NCI-H82 (cell line): ENCODE results near the gene MYBPH.

Source experiments
- DNase-seq: peaks from one replicate; lab custom pipeline; 2025; lab: John Stamatoyannopoulos, UW

The MYBPH gene

DNA sequence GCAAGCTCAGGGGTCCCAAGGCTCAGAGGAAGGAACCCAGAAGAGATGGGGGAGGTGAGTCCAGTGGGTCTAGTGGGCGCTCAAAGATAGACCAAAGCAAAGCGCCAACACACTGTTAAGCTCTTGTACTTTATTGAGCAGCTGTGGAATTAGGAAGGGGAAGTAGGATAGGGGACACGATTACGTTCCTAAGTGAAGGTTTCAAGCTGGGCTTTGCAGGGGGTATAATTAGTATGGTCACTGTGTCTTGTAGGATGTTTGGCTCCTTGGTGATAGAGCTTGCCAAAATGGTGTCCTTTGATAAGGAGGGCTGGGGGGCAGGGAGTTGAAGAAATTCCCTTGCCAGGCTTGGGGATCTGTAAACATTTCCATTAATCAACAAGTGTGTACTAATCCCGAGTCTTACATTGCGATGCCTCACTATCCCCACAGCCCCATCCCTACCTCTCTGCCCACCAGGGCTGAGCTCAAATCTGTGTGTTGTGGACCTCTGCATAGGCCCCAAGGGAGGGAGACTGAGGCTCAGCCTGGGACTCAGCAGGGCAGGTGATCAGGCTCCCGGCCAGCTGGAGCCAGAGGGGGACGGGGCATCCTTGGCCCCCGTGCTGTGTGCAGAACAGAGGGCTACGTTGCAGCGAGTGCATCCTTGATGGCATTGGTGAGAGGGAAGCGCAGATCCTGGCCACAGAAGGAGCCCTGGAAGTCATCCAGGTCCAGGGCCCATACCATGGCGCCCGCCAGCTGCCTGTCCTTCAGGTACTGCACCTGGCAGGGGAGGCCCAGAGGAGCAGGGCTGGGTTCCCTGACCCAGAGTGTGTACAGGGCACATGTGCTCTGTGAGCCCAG, 3.4 kb upstream of the MYBPH start:
- peak; percentile 71 for DNase-seq

DNA sequence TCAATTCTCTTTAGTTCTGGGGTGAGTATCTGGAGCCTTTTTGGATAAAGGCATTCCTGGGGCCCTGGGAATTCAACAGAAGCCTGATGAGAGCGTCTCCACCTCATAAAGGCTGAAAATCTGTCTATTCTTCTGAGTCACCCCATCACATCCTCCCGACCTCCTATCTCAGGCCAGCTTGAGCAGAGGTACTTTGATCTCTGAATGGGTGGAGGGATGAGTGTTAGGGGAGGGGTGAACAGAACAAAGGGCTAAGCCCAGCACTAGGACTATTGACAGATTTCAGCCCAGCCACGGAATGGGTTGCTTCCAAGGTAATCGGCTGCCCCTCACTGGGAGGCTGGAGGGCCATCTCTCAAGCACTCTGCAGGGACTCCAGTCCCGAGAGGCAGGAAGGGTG, 2.5 kb upstream of the MYBPH start:
- peak; percentile 92 for DNase-seq

DNA sequence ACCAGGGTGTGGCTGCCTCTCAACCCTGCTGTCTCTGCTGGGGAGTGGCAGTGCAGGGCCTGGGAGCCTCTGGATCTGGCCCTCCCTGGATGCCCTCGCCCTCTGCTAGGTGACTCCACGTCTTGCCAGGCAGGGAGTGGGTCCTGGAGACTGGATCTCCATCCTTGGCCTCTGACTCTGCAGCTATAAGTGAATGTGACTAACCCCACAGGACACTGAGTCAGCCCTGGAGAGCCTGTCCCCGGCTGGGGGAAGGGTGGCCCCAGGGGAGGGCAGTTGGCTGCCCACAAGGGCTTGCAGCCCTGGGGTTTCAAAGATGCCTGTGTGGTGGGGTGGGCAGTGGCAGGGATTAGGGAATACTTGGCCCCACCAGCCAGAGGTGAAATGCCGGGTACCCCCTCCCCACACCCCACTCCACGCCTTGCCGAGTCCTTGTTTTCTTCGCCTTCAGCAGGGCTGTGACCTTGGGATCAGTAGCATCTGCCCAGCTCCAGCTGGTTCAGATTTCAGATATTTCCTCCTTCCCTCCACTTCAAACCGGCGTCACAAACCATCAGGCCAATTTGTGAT, 1.9 kb upstream of the MYBPH start:
- peak; percentile 87 for DNase-seq

DNA sequence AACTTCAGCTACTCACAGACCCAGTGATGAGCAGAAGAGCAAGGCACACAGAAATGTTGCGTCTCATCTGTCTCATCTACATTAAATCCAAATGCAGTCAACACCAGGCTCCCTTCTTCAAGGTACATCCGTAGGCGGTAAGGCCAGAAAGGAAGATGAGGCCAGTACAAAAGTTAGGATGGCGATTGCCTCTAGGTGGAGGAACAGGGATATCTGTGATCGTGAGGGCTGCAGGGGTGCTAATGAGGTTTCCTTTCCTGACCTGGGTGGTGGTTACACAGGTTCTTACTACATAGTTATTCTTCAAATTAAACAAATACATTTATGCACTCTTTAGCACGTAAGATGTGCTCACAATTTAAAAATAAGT, 1.4 kb upstream of the MYBPH start:
- DNase-seq: peak; percentile 55

DNA sequence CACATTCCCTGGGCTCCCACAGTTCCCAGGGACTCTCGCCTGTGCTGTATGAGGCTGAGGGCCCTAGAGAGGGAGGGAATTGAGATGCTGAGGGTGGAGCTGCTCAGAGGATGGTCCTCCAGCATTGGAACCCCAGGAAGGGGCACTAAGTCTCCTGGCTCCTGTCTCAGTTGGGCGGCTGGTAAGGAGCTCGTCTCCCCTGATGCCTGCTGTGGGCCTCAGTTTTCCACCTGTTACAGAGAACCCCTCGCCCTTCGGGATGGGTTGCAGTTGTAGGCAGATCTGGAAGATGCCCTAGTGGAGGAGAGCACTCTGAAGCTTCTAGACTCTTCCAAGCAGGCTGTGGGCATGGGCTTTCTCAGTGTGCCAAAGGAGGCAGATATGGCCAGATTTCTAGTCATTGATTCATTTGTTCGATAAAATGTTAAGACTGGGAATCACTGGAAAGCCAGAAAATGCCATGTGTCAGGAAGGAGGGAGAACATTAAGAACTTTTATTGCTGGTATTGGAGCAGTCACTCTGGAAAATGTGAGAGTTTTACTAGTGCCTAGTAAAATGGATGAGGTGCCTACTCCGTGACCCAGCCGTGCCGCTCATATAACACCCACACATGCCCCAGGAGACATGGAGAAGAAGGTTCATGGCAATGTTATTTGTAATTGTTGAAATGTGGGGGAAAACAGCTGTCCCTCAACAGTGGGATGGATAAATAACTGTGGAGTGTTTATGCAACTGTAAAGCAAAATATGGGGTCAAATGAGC, 828 bp upstream of the MYBPH start:
- no peak for DNase-seq

DNA sequence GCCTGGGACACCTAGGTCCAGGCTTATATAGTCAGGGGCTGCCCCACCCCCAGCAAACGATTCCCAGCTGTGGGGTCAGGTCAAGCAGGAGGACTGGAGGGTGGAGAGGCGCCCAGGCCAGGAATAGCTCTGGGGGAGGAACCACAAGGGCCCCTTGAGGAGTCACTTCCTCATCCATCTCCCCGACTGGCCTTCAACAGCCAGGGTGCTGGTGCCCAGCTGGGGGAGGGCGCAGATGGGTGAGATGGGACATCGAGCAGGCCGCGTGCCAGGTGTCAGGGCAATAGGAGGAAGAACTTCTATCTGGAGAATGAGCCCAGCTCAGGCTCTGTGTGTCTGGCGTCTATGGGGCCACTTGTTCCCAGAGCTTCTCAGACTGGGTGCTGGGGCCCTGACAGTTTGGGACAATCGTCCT, 208 bp upstream of the MYBPH start:
- DNase-seq: no peak

DNA sequence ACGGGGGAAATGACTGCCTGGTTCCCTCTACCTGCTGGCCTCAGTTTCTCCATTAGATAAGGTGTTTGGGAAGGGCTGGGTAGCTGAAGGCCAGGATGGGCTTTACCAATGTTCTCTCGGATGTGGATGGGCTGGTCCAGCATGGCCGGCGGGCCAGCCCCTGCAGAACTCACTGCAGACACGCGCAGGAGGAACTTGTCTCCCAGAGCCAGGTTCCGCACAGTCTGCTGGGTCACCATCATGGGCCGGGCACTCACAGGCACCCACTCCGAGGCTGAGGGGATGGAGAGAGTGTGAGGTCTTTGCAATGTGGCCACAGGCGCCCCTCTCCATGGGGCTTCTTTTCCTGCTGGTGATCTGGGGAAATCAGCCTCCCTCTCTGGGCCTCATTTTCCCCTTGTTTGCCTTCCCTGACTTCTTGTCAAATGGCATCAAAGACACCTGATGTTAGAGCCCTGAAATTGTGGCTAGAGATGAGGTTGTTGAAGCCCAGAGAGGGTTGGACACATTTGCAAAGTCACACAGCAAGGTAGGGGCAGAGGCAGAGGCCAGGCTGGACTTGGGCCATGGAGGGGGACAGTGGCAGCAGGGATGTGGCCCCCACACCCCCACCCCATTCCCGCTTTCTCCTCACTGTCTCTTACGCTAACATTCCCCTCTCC, 1.2 kb downstream of the MYBPH start:
- no peak for DNase-seq

DNA sequence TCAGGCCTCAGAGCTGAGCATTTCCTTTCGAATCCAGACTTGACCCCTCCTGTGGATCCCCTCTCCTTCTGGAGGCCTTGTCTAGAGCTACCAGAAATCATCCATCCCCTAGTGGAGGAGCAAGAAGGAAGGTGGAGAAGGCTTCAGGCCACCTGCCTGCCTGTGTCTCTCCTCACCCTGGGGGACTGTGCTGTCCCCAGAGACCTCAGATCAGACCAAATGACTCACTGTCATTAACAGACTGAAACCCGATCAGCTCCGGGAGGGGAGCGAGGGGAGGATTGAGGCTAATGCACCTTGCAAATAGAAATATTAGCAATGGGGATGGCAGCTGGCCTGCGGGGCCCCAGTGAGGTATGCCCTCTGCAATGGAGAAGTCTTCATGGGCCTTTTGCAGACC, 2.1 kb downstream of the MYBPH start:
- peak; percentile 99 for DNase-seq

DNA sequence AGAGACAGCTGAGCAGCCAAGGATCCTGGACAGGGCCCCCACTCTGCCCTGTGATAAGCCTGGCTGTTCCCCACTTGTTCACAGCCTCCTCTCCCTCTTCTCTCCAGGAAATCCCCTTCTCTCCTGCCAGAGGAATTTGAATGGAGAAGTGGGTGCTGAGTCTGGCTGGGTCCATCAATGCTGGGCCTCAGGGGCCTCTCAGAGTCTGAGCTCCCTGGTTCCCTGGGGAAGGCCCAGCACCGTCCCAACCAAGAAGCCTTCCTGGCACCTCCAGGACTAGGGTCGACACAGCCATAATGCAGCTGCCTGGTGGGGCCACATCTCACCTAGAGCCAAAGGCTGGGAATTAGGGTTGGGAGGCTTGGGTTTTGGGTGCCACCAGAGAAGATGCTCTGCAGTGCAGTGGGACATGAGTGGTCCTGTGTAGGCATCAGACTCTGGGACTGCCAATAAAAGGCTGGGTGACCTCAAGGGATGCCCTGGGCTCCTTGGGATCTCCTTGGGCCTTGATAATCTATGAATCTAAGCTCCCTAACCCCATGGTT, 2.5 kb downstream of the MYBPH start:
- DNase-seq: no peak

DNA sequence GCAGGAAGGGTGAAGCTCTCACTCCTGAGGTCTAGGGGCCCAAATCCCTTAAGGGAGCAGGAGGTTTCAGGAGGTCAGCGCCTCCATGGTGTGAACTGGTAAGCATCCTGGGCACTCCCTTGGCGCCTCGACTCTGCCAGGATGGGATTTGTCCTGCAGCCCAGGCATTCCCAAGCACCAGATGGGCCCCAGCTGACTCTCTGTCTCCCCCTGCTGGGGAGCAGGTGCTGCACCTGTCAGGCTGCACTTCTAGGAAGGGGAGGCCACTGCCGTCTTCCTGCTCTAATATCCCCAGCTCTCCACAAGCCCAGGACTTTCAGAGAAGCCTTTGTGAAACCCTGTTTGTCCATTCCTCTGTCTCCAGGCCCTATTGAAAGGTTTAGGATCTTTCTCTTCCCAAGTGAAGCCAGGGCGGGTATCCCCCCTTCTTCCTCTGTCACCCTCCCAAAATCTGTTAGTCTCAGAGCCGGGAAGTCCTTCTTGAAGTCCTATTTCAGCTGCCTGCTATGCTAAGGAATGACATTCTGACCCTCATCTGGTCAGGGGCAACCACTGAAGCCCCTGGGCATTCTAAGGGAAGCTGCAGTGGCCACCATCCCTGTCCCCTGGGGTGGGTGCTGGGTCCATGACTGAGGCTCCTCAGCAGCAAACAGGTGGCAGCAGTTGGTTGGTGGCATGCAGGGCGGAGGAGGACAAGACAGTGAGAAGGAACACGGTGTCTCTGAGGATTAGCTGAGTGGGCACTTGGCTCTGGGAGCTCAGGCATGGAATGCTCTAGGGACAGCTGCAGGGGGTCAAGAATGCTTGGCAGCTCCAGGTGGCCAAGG, 3.2 kb downstream of the MYBPH start:
- peak; percentile 91 for DNase-seq

DNA sequence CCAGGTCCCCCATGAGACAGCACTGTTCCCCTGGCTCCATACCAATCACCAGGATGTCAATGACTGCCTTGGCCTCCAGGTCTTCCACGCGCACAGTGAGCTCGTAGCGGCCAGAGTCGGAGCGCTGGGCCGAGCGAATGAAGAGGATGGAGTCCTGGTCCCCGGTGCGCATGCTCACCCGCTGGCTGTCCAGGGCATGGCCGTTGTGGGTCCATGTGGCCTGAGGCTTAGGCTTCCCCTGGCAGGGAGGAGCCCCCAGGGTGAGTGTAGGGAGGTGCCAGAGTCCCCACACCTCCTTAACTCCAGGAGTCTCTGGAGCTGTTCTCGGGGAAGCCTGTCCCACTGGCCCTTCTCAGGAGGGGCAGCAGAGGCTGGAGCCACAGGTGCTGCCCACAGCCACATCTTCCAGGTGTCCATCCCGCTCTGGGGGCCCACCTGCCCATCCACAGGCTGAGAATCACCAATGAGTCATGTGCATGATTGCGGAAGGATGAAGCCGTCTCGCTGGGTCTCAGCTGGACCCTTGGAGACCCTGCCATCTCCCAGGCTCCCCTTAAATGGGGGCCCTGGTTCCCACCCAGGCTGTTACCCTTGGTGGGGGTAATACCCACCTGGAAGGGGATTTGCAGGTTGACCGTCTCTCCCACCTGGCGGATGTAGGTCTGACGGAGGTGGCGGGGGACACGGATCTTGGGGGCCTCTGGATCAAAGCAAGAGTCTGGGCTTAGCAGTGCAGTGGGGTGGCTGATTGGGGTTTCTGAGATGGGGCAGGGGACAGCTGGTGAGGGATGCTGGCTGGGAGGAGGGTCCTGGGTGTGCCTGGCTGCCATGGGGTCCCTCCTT, 4.1 kb downstream of the MYBPH start:
- DNase-seq: no peak

DNA sequence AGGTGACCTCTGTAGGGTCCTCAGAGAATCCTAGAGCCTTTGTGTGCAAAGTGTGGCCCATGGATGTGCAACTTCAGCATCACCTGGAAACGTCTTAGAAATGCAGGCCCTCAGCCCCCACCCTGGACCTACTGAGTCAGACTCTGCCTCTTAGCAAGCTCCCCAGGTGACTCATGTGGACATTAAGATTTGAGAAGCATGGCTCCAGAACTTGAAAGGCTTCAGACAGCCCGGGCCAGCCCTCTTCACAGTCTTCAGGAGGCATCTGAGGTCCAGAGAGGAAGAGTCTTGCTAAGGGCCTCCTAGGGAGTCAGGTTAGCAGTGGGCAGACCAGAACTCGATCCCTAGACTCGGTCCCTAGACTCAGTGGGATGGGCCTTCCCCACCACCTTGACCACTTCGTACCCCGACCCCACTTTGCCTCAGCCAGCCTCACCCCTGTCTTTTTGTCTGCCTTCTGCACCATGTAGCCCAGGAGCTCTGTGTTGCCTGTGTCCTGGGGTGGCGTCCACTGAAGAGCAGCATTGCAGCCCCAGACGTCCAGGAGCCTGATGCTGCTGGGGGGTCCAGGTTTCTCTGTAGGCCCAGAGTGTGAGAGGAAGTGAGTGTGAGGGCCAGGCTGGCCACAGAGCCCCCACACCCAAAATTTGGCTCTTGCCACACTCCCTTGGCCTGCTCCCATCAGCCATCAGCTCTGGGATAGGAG, 4.8 kb downstream of the MYBPH start:
- DNase-seq: no peak

DNA sequence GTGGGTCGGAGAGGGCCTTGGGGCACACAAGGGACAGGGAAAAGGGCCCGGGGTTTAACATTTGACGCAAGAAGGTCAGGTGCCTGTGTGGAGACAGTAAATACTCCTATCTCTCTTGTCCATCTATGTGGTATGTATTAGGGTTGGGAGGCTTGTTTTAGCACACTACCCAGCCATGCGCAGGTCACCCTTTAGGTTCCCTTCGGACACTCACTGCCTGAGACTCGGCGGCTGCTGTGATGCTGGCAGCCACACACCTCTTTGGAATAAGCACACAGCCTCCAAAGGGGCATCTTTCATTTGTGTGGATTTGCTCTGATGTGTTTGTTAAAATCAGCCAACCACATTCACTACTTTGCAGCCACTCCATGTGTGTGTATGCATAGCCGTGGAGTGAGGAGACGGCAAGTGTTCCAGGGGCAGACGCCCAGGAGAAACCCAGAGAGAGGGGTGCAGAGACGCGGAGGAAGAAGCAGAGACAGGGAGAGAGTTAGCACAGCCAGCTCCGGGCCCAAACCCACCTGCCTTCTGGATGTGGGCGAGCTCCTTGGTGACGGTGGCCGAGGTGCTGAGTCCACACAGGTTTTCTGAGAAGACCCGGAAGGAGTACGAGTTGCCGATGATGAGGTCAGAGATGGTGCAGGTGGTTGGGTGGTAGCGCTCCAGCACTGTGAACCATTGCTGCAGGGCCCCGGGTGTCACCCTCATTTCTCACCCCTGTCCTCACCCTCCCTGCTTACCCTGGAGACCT, 5.7 kb downstream of the MYBPH start:
- DNase-seq: no peak

DNA sequence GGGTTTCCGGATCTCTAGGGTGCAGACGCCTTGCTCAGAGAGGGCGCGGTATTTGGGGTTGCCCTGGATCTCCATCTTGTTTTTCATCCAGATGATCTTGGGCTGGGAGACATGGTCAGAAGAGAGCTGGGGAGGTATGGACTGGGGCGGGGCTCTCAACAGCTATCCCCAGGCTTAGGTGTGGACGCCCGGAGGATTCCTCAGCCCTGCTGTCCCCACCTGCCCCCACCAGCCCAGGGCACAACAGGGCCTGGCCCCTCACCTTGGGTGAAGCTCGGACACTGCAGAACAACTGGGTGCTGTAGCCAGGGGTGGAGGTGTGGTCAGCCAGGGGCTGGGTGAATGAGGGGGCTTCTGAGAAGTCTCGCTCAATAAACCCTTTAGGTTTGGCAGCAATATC, 6.6 kb downstream of the MYBPH start:
- no peak for DNase-seq

DNA sequence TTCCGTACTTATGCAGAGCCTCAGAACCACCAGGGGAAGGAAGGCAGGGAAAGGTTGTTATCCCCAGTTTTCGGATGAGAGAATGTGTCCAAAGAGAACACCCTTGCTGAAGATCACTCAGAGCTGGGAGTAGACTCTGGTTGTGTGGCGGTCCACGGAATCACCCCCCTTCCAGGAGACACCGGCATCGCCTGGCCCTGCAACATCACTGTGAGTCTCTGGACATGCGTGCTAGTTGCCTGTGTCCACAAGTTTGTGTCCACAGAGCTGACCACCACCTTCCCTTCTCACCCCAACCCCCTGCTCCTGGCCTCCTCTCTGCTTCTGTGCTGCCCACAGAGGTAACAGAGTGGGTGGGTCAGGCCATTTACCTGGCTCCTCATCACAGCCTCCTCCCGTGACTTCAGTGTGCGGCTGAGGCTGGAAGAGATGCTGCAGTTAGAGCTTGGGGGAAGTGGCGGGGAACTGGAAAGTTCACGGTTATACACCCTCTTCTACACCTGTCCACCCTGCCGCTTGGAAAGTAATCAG, 7.3 kb downstream of the MYBPH start:
- DNase-seq: no peak

DNA sequence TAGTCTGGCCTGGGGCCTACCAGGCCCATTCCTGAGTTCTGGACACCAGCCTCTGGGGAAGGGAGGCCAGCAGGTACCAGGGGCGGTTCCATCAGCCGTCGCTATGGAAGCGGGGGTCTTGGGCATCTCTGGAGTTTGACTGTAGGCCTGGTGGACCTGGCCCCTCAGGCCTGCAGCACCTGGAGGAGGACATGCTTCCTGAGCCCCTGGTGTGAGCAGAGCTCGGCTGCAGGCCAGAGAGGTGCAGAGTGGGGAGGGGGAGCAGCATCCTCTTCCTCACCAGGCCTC, 7.8 kb downstream of the MYBPH start:
- no peak for DNase-seq

DNA sequence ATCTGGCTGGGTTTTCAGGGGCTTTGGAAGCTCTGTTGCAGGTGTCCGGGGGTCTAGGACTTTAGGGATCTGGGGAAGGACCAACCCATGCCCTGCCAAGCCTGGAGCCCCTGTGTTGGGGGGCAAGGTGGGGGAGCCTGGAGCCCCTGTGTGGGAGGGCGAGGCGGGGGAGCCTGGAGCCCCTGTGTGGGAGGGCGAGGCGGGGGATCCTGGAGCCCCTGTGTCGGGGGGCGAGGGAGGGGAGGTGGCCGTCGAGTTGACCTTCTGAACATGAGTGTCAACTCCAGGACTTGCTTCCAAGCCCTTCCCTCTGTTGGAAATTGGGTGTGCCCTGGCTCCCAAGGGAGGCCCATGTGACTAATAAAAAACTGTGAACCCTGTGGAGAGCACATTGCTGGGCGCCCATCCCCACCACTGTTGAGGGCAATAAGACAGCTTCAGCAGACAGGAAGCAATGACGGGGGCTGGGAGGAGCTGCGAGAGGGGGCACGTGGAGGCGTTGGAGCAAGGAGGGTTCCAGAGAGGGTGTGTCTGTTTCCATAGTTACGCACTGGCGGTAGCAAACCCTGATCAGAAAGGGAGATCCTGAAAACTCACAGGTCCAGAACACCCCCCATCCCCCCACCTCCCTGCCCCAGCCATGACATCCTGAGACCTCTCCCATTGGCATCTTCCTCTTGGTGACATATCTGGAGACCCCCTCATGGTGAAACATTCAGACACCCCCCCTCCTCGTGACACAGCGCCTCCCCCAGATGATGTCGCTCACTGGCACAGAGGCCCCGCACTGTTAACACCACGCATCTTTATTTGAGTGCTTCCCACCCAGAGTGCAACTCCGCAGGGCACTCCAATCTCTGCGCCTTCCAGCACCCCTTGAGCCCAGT, 8.4 kb downstream of the MYBPH start:
- DNase-seq: no peak
